Neural progenitor cell (in vitro differentiated cells): ENCODE results near the gene TENM3. TPM values are rescaled to one million over a fixed set of nuclear protein-coding genes. Genes with fewer than 3 reads are reported as not detected.

Experiments used
- DNase-seq: peaks from one replicate; pipeline ENCODE4 v3.0.0-alpha.2; 2016; ENCODE audit warnings: low spot score
- H2AFZ ChIP-seq: fragments of 200-600 bp; sonication (generic); replicated peaks from 2 replicates; pipeline ENCODE4 v1.6.1; 2016; ENCODE audit warnings: antibody characterized with exemption
- H3F3A ChIP-seq: fragments of 200-600 bp; sonication (generic); 2 replicates; pipeline ENCODE4 v1.6.1; 2016; ENCODE audit warnings: antibody characterized with exemption, low read depth
- H3K27ac ChIP-seq: fragments of 200-600 bp; sonication (generic); 2 replicates; pipeline ENCODE4 v1.5.1; 2016; ENCODE audit warnings: mild to moderate bottlenecking
- H3K27me3 ChIP-seq: fragments of 200-600 bp; sonication (generic); 2 replicates; pipeline ENCODE4 v1.6.1; 2016; ENCODE audit warnings: mild to moderate bottlenecking, moderate library complexity
- H3K36me3 ChIP-seq: fragments of 200-600 bp; sonication (generic); 2 replicates; pipeline ENCODE4 v1.5.1; 2016
- H3K4me1 ChIP-seq: fragments of 200-600 bp; sonication (generic); 2 replicates; pipeline ENCODE4 v1.6.1; 2016; ENCODE audit warnings: mixed run types
- H3K4me2 ChIP-seq: fragments of 200-600 bp; sonication (generic); 2 replicates; pipeline ENCODE4 v1.6.1; 2016
- H3K4me3 ChIP-seq: fragments of 200-600 bp; sonication (generic); 2 replicates; pipeline ENCODE4 v1.5.1; 2016
- H3K79me2 ChIP-seq: fragments of 200-600 bp; sonication (generic); 2 replicates; pipeline ENCODE4 v1.6.1; 2016; ENCODE audit warnings: low read depth
- H3K9ac ChIP-seq: fragments of 200-600 bp; sonication (generic); 2 replicates; pipeline ENCODE4 v1.6.1; 2016
- H3K9me3 ChIP-seq: fragments of 200-600 bp; sonication (generic); 2 replicates; pipeline ENCODE4 v1.5.1; 2016; ENCODE audit warnings: low read depth
- H4K20me1 ChIP-seq: fragments of 200-600 bp; sonication (generic); 2 replicates; pipeline ENCODE4 v1.6.1; 2016; ENCODE audit warnings: low read depth
- H3K27ac Mint-ChIP-seq: 3 replicates; pipeline ENCODE4 v1.8.0; 2021; ENCODE audit warnings: mixed read lengths
- H3K27me3 Mint-ChIP-seq: 2 replicates; pipeline ENCODE4 v1.8.0; 2022; ENCODE audit warnings: low read depth, mild to moderate bottlenecking, inconsistent platforms, moderate library complexity, mixed read lengths; ENCODE audit not compliant: insufficient read depth
- H3K36me3 Mint-ChIP-seq: 3 replicates; pipeline ENCODE4 v1.8.0; 2021; ENCODE audit warnings: mixed read lengths
- H3K4me1 Mint-ChIP-seq: 3 replicates; pipeline ENCODE4 v1.8.0; 2021; ENCODE audit warnings: mixed read lengths
- H3K4me3 Mint-ChIP-seq: 3 replicates; pipeline ENCODE4 v1.8.0; 2021; ENCODE audit warnings: mild to moderate bottlenecking, moderate library complexity, mixed read lengths
- H3K9me3 Mint-ChIP-seq: 3 replicates; pipeline ENCODE4 v1.8.0; 2020; ENCODE audit warnings: mixed read lengths
- CTCF ChIP-seq: fragments of 200-600 bp; sonication (generic); IDR thresholded peaks from 2 replicates; pipeline ENCODE4 v1.5.1; 2017; ENCODE audit warnings: antibody characterized with exemption, mild to moderate bottlenecking
- EZH2 ChIP-seq: fragments of 200-600 bp; sonication (generic); IDR thresholded peaks from 2 replicates; pipeline ENCODE4 v1.6.1; 2017; ENCODE audit warnings: antibody characterized with exemption, mild to moderate bottlenecking, moderate library complexity
- EZH2phosphoT487 ChIP-seq: fragments of 200-600 bp; sonication (generic); IDR thresholded peaks from 2 replicates; pipeline ENCODE4 v1.6.1; 2017; ENCODE audit warnings: antibody characterized with exemption
- total RNA-seq: library from RNA; depleted of rRNA; stranded (reverse); fragments of >200 nt; gene quantifications from 2 replicates; pipeline ENCODE4 v1.2.3, GENCODE V29; 2015; ENCODE audit warnings: low replicate concordance

TENM3 gene
- total RNA-seq, 1 donor from 2014 or later, result 78.7 TPM

- Histone ChIP-seq H3F3A (peaks cover 4% of the 10 kb centered on the region), H3K9me3 (no peaks in the 10 kb centered on the region), H3K4me1 (peaks cover 49% of the 10 kb centered on the region), H3K36me3 (no peaks in the 10 kb centered on the region), H3K9ac (no peak overlapping the region), H3K4me3 (no peak overlapping the region), H3K4me2 (no peak overlapping the region), H3K79me2 (peaks cover 92% of the 10 kb centered on the region), H4K20me1 (peaks cover 72% of the 10 kb centered on the region), H3K27ac (no peak overlapping the region), H2AFZ (no peak overlapping the region), H3K27me3 (no peaks in the 10 kb centered on the region)
- peaks cover 4% of the 10 kb centered on the region for H3K4me1 Mint-ChIP-seq
- TF ChIP-seq CTCF, result no peak
- TF ChIP-seq EZH2phosphoT487, result no peak
- TF ChIP-seq EZH2, result no peak
- no peak overlapping the region for H3K4me3 Mint-ChIP-seq
- H3K36me3 Mint-ChIP-seq, result peaks cover 11% of the 10 kb centered on the region
- peak; percentile 20 for DNase-seq
- H3K27ac Mint-ChIP-seq, result no peak overlapping the region
- H3K9me3 Mint-ChIP-seq, result no peaks in the 10 kb centered on the region
- no peaks in the 10 kb centered on the region for H3K27me3 Mint-ChIP-seq
Observed at GRCh38 chr4:182507805-182508204, 264.6 kb downstream of the TENM3 start.

- H2AFZ ChIP-seq, result no peak overlapping the region
- H3K36me3 ChIP-seq, result no peaks in the 10 kb centered on the region
- no peaks in the 10 kb centered on the region for H3F3A ChIP-seq
- TF ChIP-seq EZH2phosphoT487, result no peak
- TF ChIP-seq CTCF, result no peak
- TF ChIP-seq EZH2, result no peak
- H3K4me3 ChIP-seq, result no peak overlapping the region
- no peaks in the 10 kb centered on the region for H3K27me3 ChIP-seq
- Mint-ChIP-seq H3K4me3 (no peak overlapping the region), H3K27ac (no peak overlapping the region), H3K9me3 (peaks cover 2% of the 10 kb centered on the region), H3K27me3 (no peaks in the 10 kb centered on the region), H3K4me1 (no peaks in the 10 kb centered on the region), H3K36me3 (peaks cover 6% of the 10 kb centered on the region)
- peak; percentile 66 for DNase-seq
- H3K79me2 ChIP-seq, result peaks cover 92% of the 10 kb centered on the region
- H3K9ac ChIP-seq, result no peak overlapping the region
- H3K9me3 ChIP-seq, result no peaks in the 10 kb centered on the region
- H3K4me2 ChIP-seq, result no peak overlapping the region
- H3K27ac ChIP-seq, result no peak overlapping the region
- peaks cover 50% of the 10 kb centered on the region for H4K20me1 ChIP-seq
- H3K4me1 ChIP-seq, result peaks cover 41% of the 10 kb centered on the region
Observed at GRCh38 chr4:182510836-182511235, 267.6 kb downstream of the TENM3 start.

GRCh38 chr4:182513587-182514291 lies 270.5 kb downstream of the TENM3 start:
- peaks cover 28% of the 10 kb centered on the region for H4K20me1 ChIP-seq
- H2AFZ ChIP-seq, result no peak overlapping the region
- H3K27me3 ChIP-seq, result no peaks in the 10 kb centered on the region
- peaks cover 18% of the 10 kb centered on the region for H3K36me3 Mint-ChIP-seq
- peaks cover 11% of the 10 kb centered on the region for H3K9me3 Mint-ChIP-seq
- no peak overlapping the region for H3K9ac ChIP-seq
- TF ChIP-seq EZH2phosphoT487 (no peak), CTCF (no peak)
- H3K27me3 Mint-ChIP-seq, result no peaks in the 10 kb centered on the region
- H3K9me3 ChIP-seq, result peaks cover 4% of the 10 kb centered on the region
- no peak overlapping the region for H3K27ac Mint-ChIP-seq
- H3K4me2 ChIP-seq, result no peak overlapping the region
- H3K36me3 ChIP-seq, result no peaks in the 10 kb centered on the region
- H3K4me3 ChIP-seq, result no peak overlapping the region
- no peak for DNase-seq
- no peaks in the 10 kb centered on the region for H3K4me1 Mint-ChIP-seq
- peaks cover 30% of the 10 kb centered on the region for H3K4me1 ChIP-seq
- peak overlapping the region; percentile 40 for H3K27ac ChIP-seq
- no peaks in the 10 kb centered on the region for H3F3A ChIP-seq
- no peak overlapping the region for H3K4me3 Mint-ChIP-seq
- peaks cover 81% of the 10 kb centered on the region for H3K79me2 ChIP-seq
